Germinal center (tissue), 1 donor: ENCODE data around the gene GPAM.

Source experiments
- DNase-seq: peaks from one replicate; pipeline ENCODE4 v3.0.0; 2012; ENCODE audit warnings: mixed read lengths, low spot score

GPAM gene

GRCh38 chr10:112182784-112183328 lies 709 bp downstream of the GPAM start:
- DNase-seq, result no peak

GRCh38 chr10:112177247-112177646 lies 6.3 kb downstream of the GPAM start:
- no peak for DNase-seq

- no peak for DNase-seq
Measured at GRCh38 chr10:112176543-112176942, 7.0 kb downstream of the GPAM start.

GRCh38 chr10:112175409-112175808 lies 8.2 kb downstream of the GPAM start:
- DNase-seq, result no peak

- no peak for DNase-seq
Measured at GRCh38 chr10:112173206-112173605, 10.4 kb downstream of the GPAM start.

GRCh38 chr10:112168733-112169132 lies 14.8 kb downstream of the GPAM start:
- no peak for DNase-seq

GRCh38 chr10:112166800-112167199 lies 16.8 kb downstream of the GPAM start:
- DNase-seq, result no peak

GRCh38 chr10:112161757-112162518 lies 21.6 kb downstream of the GPAM start:
- no peak for DNase-seq

- no peak for DNase-seq
Measured at GRCh38 chr10:112160834-112161233, 22.7 kb downstream of the GPAM start.

- no peak for DNase-seq
Measured at GRCh38 chr10:112159469-112159868, 24.1 kb downstream of the GPAM start.

GRCh38 chr10:112151524-112152039 lies 32.0 kb downstream of the GPAM start:
- DNase-seq, result no peak

GRCh38 chr10:112148331-112148730 lies 35.2 kb downstream of the GPAM start:
- DNase-seq, result no peak

GRCh38 chr10:112146799-112147198 lies 36.8 kb downstream of the GPAM start:
- no peak for DNase-seq

GRCh38 chr10:112145263-112145662 lies 38.3 kb downstream of the GPAM start:
- no peak for DNase-seq

GRCh38 chr10:112143420-112143819 lies 40.1 kb downstream of the GPAM start:
- no peak for DNase-seq

- no peak for DNase-seq
Measured at GRCh38 chr10:112141292-112141691, 42.3 kb downstream of the GPAM start.

- DNase-seq, result peak; percentile 90
Measured at GRCh38 chr10:112140110-112140970, 43.2 kb downstream of the GPAM start.

- DNase-seq, result no peak
Measured at GRCh38 chr10:112139176-112139575, 44.4 kb downstream of the GPAM start.

GRCh38 chr10:112137154-112137987 lies 46.2 kb downstream of the GPAM start:
- peak; percentile 78 for DNase-seq

GRCh38 chr10:112136486-112137153 lies 46.9 kb downstream of the GPAM start:
- no peak for DNase-seq

GRCh38 chr10:112135604-112136003 lies 48.0 kb downstream of the GPAM start:
- DNase-seq, result no peak
